G401 (cell line): ENCODE data around the gene ADAM17. TPM values are rescaled to one million over a fixed set of nuclear protein-coding genes. Genes with fewer than 3 reads are reported as not detected.
"Not testable (repeated sequence)": the region's sequence is repeated elsewhere in the genome, so short reads cannot be mapped to it uniquely, and the experiment has no call there.

ENCODE experiments used
- DNase-seq: peaks from one replicate; pipeline ENCODE4 v3.0.0-alpha.2; 2015; ENCODE audit warnings: low spot score
- in situ Hi-C: cut with HindIII; loops from 2 replicates; pipeline ENCODE4 v1.10.0; 2016; ENCODE audit warnings: low sequenced_read_pairs, mixed read lengths
- total RNA-seq: library from RNA; depleted of rRNA; stranded (reverse); fragments of >200 nt; shearing (Covaris generic); gene quantifications from 2 replicates; pipeline ENCODE4 v1.2.3, GENCODE V29; 2014; rRNA removed

ADAM17 gene
- 7.6 and 10.4 TPM in 2 replicates for total RNA-seq

GRCh38 chr2:9555297-9556120 is at the start of gene ADAM17:
Gene ADAM17, minus strand, starts transcription at chr2:9555830. Its CDS starts 225 bp downstream, at chr2:9555605.
- peak; percentile 96 for DNase-seq
- in situ Hi-C loops: no loop called here

GRCh38 chr2:9602412-9602811 is 46.8 kb upstream of the ADAM17 start:
- in situ Hi-C loops: no loop called here
- no peak for DNase-seq

GRCh38 chr2:9601397-9601796 is 45.8 kb upstream of the ADAM17 start:
- in situ Hi-C loops: no loop called here
- no peak for DNase-seq

GRCh38 chr2:9599430-9599829 is 43.8 kb upstream of the ADAM17 start:
- DNase-seq: no peak
- in situ Hi-C loops: no loop called here

GRCh38 chr2:9596621-9597311 is 41.1 kb upstream of the ADAM17 start:
- in situ Hi-C loops: no loop called here
- DNase-seq: no peak

GRCh38 chr2:9595746-9596145 is 40.1 kb upstream of the ADAM17 start:
- in situ Hi-C loops: no loop called here
- no peak for DNase-seq

DNA sequence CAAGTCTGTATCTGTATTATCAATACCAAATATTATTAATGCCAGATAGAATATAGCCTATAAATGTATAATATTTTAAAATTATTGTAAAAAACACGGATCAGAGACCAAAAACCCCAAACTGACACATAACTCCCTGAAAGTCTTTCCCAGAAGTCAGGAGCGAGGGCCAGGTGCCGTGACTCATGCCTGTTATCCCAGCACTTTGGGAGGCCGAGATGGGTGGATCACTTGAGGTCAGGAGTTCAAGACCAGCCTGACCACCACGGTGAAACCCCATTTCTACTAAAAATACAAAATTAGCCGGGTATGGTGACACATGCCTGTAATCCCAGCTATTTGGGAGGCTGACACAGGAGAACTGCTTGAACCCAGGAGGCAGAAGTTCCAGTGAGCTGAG is 39.6 kb upstream of the ADAM17 start:
- DNase-seq, in situ Hi-C loops: not testable (repeated sequence)

- DNase-seq: no peak
- in situ Hi-C loops: no loop called here
These were observed 38.9 kb upstream of the ADAM17 start for GRCh38 chr2:9594366-9595054.

- DNase-seq: no peak
- in situ Hi-C loops: no loop called here
These were observed 38.3 kb upstream of the ADAM17 start for GRCh38 chr2:9593925-9594324.

GRCh38 chr2:9592699-9593098 is 37.1 kb upstream of the ADAM17 start:
- DNase-seq: no peak
- in situ Hi-C loops: no loop called here

- no peak for DNase-seq
- in situ Hi-C loops: no loop called here
These were observed 35.0 kb upstream of the ADAM17 start for GRCh38 chr2:9590641-9591040.

- DNase-seq: no peak
- in situ Hi-C loops: no loop called here
These were observed 30.8 kb upstream of the ADAM17 start for GRCh38 chr2:9586465-9586864.

DNA sequence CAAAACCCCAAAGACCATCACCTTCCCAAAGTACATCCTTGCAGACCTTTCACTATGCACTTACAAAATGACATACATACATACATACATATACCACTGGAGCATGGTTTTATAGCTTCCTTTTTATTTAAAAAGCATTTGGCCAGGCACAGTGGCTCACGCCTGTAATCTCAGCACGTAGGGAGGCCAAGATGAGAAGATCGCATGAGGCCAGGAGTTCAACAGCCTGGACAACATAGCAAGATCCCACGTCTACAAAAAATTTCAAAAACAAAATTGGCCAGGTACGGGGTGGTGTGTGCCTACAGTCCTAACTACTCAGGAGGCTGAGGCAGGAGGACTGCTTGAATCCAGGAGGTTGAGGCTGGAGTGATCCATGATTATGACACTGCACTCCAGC is 29.9 kb upstream of the ADAM17 start:
- DNase-seq: no peak
- in situ Hi-C loops: no loop called here

- in situ Hi-C loops: not testable (repeated sequence)
These were observed 29.3 kb upstream of the ADAM17 start for GRCh38 chr2:9584902-9585301.

GRCh38 chr2:9582624-9583023 is 27.0 kb upstream of the ADAM17 start:
- DNase-seq: no peak
- in situ Hi-C loops: no loop called here

More at GRCh38 chr2:9584902-9585301, 29.3 kb upstream of the ADAM17 start:
- not testable (repeated sequence) for DNase-seq

GRCh38 chr2:9578467-9579235 is 23.0 kb upstream of the ADAM17 start:
- in situ Hi-C loops: no loop called here

GRCh38 chr2:9574331-9574730 is 18.7 kb upstream of the ADAM17 start:
- in situ Hi-C loops: no loop called here
- no peak for DNase-seq

More at GRCh38 chr2:9578467-9579235, 23.0 kb upstream of the ADAM17 start:
- no peak for DNase-seq

DNA sequence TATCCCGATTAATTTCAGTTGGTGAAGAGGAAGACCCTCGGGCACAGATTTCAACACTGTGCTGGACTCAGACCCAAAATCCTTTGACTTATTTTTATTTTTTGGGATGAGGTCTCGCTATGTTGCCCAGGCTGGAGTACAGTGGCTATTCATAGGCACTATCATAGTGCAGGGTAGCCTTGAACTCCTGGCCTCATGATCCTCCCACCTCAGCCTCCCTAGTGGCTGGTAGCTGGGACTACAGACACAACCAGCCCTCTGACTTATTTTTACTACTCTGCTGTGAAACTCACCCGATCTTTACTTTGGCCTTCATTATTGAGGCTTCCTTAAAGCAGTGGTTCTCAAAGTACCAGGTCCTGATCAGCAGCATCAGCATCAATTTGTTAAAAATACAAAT is 18.2 kb upstream of the ADAM17 start:
- in situ Hi-C loops: no loop called here
- no peak for DNase-seq

- in situ Hi-C loops: no loop called here
- DNase-seq: no peak
These were observed 17.5 kb upstream of the ADAM17 start for GRCh38 chr2:9573013-9573720.
